PC-3 (cell line): Measurements from ENCODE around the gene APOA4. TPM values are rescaled to one million over a fixed set of nuclear protein-coding genes. Genes with fewer than 3 reads are reported as not detected.
A peak's percentile ranks its signal among the peaks of the same experiment; 100 is the strongest.

Experiments
- ATAC-seq: fragments of 200-7000 bp; cut with Tn5 transposase; 2 replicates; pipeline ENCODE4 v1.9.1; 2020; ENCODE audit warnings: mild to moderate bottlenecking, moderate library complexity
- BruUV-seq: library from RNA; stranded (reverse); fragments of 400-500 nt; replicated peaks from 2 replicates; lab custom pipeline; 2021; lab: Mats Ljungman, UMichigan
- CTCF ChIA-PET: fragments of 300-600 bp; sonication (Branson Sonifier 250); formaldehyde crosslinking; loops from one replicate; lab custom pipeline; 2022; ENCODE audit warnings: antibody characterized with exemption; lab: Charles Lee
- POLR2A ChIA-PET: fragments of 300-600 bp; sonication (Branson Sonifier 250); formaldehyde crosslinking; loops from one replicate; lab custom pipeline; 2022; ENCODE audit warnings: antibody characterized with exemption; ENCODE audit not compliant: unreplicated experiment; lab: Charles Lee
- DNase-seq: peaks from one replicate; pipeline ENCODE4 v3.0.0-alpha.2; 2015
- H2AFZ ChIP-seq: fragments of 300-600 bp; sonication (generic); 2 replicates; pipeline ENCODE4 v1.6.0; 2016; ENCODE audit warnings: antibody characterized with exemption, low read length
- H3F3A ChIP-seq: fragments of 300-600 bp; sonication (generic); one replicate; pipeline ENCODE4 v1.6.0; 2017; ENCODE audit warnings: antibody characterized with exemption, low read length, control low read depth, mild to moderate bottlenecking; ENCODE audit not compliant: unreplicated experiment
- H3K27ac ChIP-seq: fragments of 300-600 bp; sonication (generic); 2 replicates; pipeline ENCODE4 v1.5.1; 2016; ENCODE audit warnings: mild to moderate bottlenecking, low read length
- H3K27me3 ChIP-seq: fragments of 300-600 bp; sonication (generic); 2 replicates; pipeline ENCODE4 v1.6.1; 2016; ENCODE audit warnings: low read length, mixed read lengths
- H3K36me3 ChIP-seq: fragments of 300-600 bp; sonication (generic); 2 replicates; pipeline ENCODE4 v1.6.1; 2016; ENCODE audit warnings: low read depth, mixed run types, low read length, mixed read lengths
- H3K4me1 ChIP-seq: fragments of 300-600 bp; sonication (generic); 2 replicates; pipeline ENCODE4 v1.5.1; 2016; ENCODE audit warnings: low read length; ENCODE audit not compliant: insufficient read depth
- H3K4me2 ChIP-seq: fragments of 300-600 bp; sonication (generic); 2 replicates; pipeline ENCODE4 v1.6.0; 2016; ENCODE audit warnings: low read length
- H3K4me3 ChIP-seq: fragments of 300-600 bp; sonication (generic); 2 replicates; pipeline ENCODE4 v1.5.1; 2016; ENCODE audit warnings: mild to moderate bottlenecking, low read length, mixed read lengths
- H3K79me2 ChIP-seq: fragments of 300-600 bp; sonication (generic); 2 replicates; pipeline ENCODE4 v1.6.1; 2017; ENCODE audit warnings: low read length, mixed read lengths
- H3K9ac ChIP-seq: fragments of 300-600 bp; sonication (generic); 2 replicates; pipeline ENCODE4 v1.6.0; 2016; ENCODE audit warnings: mild to moderate bottlenecking, low read length
- H3K9me2 ChIP-seq: fragments of 300-600 bp; sonication (generic); replicated peaks from 2 replicates; pipeline ENCODE4 v1.6.1; 2016; ENCODE audit warnings: mixed run types, low read length, mixed read lengths
- H3K9me3 ChIP-seq: fragments of 300-600 bp; sonication (generic); 2 replicates; pipeline ENCODE4 v1.6.1; 2016; ENCODE audit warnings: low read length, mixed read lengths
- H4K20me1 ChIP-seq: fragments of 300-600 bp; sonication (generic); 2 replicates; pipeline ENCODE4 v1.6.1; 2016; ENCODE audit warnings: low read length, mixed read lengths
- EZH2 ChIP-seq: fragments of 300-600 bp; sonication (generic); IDR thresholded peaks from one replicate; pipeline ENCODE4 v1.6.1; 2017; ENCODE audit warnings: antibody characterized with exemption, mild to moderate bottlenecking, low read length; ENCODE audit not compliant: unreplicated experiment
- EZH2phosphoT487 ChIP-seq: fragments of 300-600 bp; sonication (generic); IDR thresholded peaks from 2 replicates; pipeline ENCODE4 v1.6.1; 2018; ENCODE audit warnings: mild to moderate bottlenecking, antibody characterized with exemption, low read length, borderline replicate concordance
- intact Hi-C: fragments of 100-400 bp; cut with micrococcal nuclease; formaldehyde crosslinking; loops from 2 replicates; pipeline ENCODE4 v1.9.0; 2023
- total RNA-seq: library from RNA; depleted of rRNA; stranded (reverse); fragments of >200 nt; gene quantifications from 2 replicates; pipeline ENCODE4 v1.2.3, GENCODE V29; 2014
- TF ChIP-seq, protein P1 (sequence below): fragments of 300-600 bp; sonication (generic); conservative IDR thresholded peaks from 2 replicates; pipeline ENCODE4 v1.5.1; 2017; ENCODE audit warnings: antibody characterized with exemption, low read depth, mild to moderate bottlenecking, low read length

Gene APOA4
- total RNA-seq, 1 experiment from 2014 or later = not detected

- TF ChIP-seq EZH2phosphoT487 (no peak), EZH2 (no peak)
- TF ChIP-seq, protein P1, sequence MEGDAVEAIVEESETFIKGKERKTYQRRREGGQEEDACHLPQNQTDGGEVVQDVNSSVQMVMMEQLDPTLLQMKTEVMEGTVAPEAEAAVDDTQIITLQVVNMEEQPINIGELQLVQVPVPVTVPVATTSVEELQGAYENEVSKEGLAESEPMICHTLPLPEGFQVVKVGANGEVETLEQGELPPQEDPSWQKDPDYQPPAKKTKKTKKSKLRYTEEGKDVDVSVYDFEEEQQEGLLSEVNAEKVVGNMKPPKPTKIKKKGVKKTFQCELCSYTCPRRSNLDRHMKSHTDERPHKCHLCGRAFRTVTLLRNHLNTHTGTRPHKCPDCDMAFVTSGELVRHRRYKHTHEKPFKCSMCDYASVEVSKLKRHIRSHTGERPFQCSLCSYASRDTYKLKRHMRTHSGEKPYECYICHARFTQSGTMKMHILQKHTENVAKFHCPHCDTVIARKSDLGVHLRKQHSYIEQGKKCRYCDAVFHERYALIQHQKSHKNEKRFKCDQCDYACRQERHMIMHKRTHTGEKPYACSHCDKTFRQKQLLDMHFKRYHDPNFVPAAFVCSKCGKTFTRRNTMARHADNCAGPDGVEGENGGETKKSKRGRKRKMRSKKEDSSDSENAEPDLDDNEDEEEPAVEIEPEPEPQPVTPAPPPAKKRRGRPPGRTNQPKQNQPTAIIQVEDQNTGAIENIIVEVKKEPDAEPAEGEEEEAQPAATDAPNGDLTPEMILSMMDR = no peak
- H2AFZ ChIP-seq = no peak overlapping the region
- ChIA-PET CTCF (interaction anchor here (0.7 to 2.3 kb wide), 6 partner anchors 14 to 269 kb away, joined by 3 to 16 read pairs (median 10); partner anchors contain the start of genes APOA5 and ZPR1), POLR2A (no interaction called here)
- no peak overlapping the region for H3K4me3 ChIP-seq
- no peaks in the 10 kb centered on the region for H3K79me2 ChIP-seq
- H3F3A ChIP-seq = no peaks in the 10 kb centered on the region
- DNase-seq = no peak
- no peaks in the 10 kb centered on the region for H3K9me3 ChIP-seq
- intact Hi-C loops = loop anchor here (5.0 kb wide), 1 partner anchor 64 kb away; the partner anchor contains the start of gene BUD13
- peaks cover 7% of the 10 kb centered on the region for H3K4me1 ChIP-seq
- H3K4me2 ChIP-seq = peak overlapping the region; percentile 89; the same call in 1 of the 2 replicates
- no peak overlapping the region for H3K9ac ChIP-seq
- H3K9me2 ChIP-seq = no peaks in the 10 kb centered on the region
- BruUV-seq = no TSS peak
- H3K27ac ChIP-seq = no peak overlapping the region
- H3K27me3 ChIP-seq = no peaks in the 10 kb centered on the region
- no peaks in the 10 kb centered on the region for H4K20me1 ChIP-seq
- H3K36me3 ChIP-seq = no peaks in the 10 kb centered on the region
- no peak for ATAC-seq
These were observed 13.5 kb upstream of the APOA4 start for GRCh38 chr11:116836632-116836991.

DNA sequence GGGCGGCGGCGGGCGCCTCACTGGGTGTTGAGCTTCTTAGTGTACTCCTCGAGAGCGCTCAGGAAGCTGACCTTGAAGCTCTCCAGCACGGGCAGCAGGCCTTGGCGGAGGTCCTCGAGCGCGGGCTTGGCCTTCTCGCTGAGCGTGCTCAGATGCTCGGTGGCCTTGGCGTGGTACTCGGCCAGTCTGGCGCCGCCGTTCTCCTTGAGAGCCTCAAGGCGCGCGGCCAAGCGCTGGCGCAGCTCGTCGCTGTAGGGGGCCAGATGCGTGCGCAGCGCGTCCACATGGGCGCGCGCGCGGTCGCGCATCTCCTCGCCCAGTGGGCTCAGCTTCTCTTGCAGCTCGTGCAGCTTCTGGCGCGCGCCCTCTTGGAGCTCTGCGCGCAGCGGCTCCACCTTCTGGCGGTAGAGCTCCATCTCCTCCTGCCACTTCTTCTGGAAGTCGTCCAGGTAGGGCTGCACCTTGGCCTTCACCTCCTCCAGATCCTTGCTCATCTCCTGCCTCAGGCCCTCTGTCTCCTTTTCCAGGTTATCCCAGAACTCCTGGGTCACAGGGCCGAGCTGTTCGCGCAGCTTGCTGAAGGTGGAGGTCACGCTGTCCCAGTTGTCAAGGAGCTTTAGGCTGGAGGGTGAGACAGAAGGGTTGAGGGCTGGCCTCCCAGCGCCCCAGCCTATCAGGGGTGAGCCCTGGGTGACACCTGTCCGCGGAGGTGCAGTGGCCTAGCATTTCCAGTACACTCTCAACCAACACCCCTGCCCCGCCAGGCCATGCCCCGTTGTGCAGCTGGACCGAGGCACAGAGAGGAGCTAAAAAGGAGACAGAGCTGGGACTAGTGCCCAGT, 12.9 kb upstream of the APOA4 start:
- TF ChIP-seq, protein P1 = peak; percentile 88
- TF ChIP-seq EZH2phosphoT487 = no peak
- CTCF ChIA-PET = interaction anchor here (0.6 to 2.3 kb wide), 14 partner anchors 13 to 391 kb away, joined by 3 to 16 read pairs (median 5); partner anchors contain the start of genes APOA5 and ZPR1
- Histone ChIP-seq H4K20me1 (no peaks in the 10 kb centered on the region), H3K27ac (no peak overlapping the region), H3K4me3 (peak overlapping the region; percentile 63), H3K9ac (peak overlapping the region; percentile 60), H2AFZ (peak overlapping the region; percentile 97), H3K4me1 (peaks cover 7% of the 10 kb centered on the region), H3K36me3 (no peaks in the 10 kb centered on the region), H3K27me3 (no peaks in the 10 kb centered on the region), H3K79me2 (no peaks in the 10 kb centered on the region), H3K9me2 (no peaks in the 10 kb centered on the region), H3F3A (no peaks in the 10 kb centered on the region), H3K4me2 (peak overlapping the region; percentile 89), H3K9me3 (no peaks in the 10 kb centered on the region)
- intact Hi-C loops = loop anchor here (2.0 to 5.0 kb wide), 2 partner anchors 47 to 64 kb away; partner anchors contain the start of genes BUD13 and ZPR1
- peak; percentile 86 for ATAC-seq
- DNase-seq = peak; percentile 98
- POLR2A ChIA-PET = interaction anchor here (0.6 to 1.0 kb wide), 5 partner anchors 18 to 191 kb away, joined by 3 to 10 read pairs (median 6); partner anchors contain the start of gene ZPR1
- no TSS peak for BruUV-seq
